Nephron progenitor cell (in vitro differentiated cells): ENCODE data around the gene XYLT2.

Source experiments
- DNase-seq: peaks from one replicate; pipeline ENCODE4 v3.0.0; 2021
- H3K27ac Mint-ChIP-seq: 2 replicates; pipeline ENCODE4 v1.8.0; 2021; ENCODE audit warnings: mild to moderate bottlenecking, moderate library complexity, mixed read lengths
- H3K27me3 Mint-ChIP-seq: 2 replicates; pipeline ENCODE4 v1.8.0; 2021; ENCODE audit warnings: mild to moderate bottlenecking, low read depth, mixed read lengths; ENCODE audit not compliant: poor library complexity
- H3K36me3 Mint-ChIP-seq: 2 replicates; pipeline ENCODE4 v1.8.0; 2021; ENCODE audit warnings: low read depth, mixed read lengths
- H3K4me1 Mint-ChIP-seq: 2 replicates; pipeline ENCODE4 v1.8.0; 2021; ENCODE audit warnings: mixed read lengths
- H3K4me3 Mint-ChIP-seq: 2 replicates; pipeline ENCODE4 v1.8.0; 2021; ENCODE audit warnings: mild to moderate bottlenecking, moderate library complexity, mixed read lengths
- H3K9me3 Mint-ChIP-seq: 2 replicates; pipeline ENCODE4 v1.8.0; 2021; ENCODE audit warnings: mild to moderate bottlenecking, moderate library complexity, mixed read lengths
- TF ChIP-seq, protein P1 (sequence below): fragments of 200-600 bp; sonication (generic); IDR thresholded peaks from 2 replicates; pipeline ENCODE4 v1.5.0; 2021; ENCODE audit warnings: antibody characterized with exemption

The XYLT2 gene

DNA sequence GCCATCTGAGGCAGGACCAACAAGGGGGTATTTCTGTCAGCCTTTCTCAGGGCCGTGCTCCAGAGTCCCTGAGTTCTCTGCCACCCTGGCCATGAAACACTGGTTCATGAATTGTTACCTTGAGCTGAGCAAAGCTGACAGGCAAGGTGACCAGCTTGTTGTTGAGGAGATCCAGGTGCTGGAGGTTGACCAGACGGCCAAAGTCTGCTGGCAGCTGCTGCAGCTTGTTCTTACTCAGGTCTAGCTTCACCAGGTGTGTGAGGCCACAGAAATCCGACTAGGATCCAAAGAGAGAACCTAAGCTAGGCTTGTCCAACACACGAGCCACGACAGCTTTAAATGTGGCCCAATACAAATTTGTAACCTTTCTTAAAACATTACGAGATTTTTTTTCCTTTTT is 46.7 kb downstream of the XYLT2 start:
- no peak overlapping the region for H3K4me3 Mint-ChIP-seq

DNA sequence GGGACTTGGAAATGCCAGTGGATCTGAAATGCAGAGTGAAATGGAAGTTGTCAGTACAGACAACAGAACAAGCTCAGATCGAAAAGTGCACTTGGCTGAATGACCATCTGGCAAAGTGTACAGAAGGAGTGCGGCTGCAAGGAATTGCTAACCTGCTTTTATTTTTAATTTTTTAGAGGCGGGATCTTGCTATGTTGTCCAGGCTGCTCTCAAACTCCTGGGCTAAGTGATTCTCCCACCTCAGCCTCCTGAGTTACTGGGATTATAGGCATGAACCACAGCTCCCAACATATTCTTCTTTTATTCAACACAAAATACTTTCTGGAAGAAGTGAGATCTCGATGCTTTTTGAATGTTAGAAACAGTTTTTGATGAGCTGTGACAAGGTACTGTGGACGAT is 47.8 kb downstream of the XYLT2 start:
- no peak overlapping the region for H3K27ac Mint-ChIP-seq
- H3K9me3 Mint-ChIP-seq = peaks cover 4% of the 10 kb centered on the region
- no peak for DNase-seq
- peaks cover 1% of the 10 kb centered on the region for H3K27me3 Mint-ChIP-seq
- TF ChIP-seq, protein P1, sequence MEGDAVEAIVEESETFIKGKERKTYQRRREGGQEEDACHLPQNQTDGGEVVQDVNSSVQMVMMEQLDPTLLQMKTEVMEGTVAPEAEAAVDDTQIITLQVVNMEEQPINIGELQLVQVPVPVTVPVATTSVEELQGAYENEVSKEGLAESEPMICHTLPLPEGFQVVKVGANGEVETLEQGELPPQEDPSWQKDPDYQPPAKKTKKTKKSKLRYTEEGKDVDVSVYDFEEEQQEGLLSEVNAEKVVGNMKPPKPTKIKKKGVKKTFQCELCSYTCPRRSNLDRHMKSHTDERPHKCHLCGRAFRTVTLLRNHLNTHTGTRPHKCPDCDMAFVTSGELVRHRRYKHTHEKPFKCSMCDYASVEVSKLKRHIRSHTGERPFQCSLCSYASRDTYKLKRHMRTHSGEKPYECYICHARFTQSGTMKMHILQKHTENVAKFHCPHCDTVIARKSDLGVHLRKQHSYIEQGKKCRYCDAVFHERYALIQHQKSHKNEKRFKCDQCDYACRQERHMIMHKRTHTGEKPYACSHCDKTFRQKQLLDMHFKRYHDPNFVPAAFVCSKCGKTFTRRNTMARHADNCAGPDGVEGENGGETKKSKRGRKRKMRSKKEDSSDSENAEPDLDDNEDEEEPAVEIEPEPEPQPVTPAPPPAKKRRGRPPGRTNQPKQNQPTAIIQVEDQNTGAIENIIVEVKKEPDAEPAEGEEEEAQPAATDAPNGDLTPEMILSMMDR = no peak
- H3K4me1 Mint-ChIP-seq = peaks cover 27% of the 10 kb centered on the region
- no peak overlapping the region for H3K4me3 Mint-ChIP-seq
- H3K36me3 Mint-ChIP-seq = peaks cover 52% of the 10 kb centered on the region

More for the DNA sequence above, 46.7 kb downstream of the XYLT2 start:
- TF ChIP-seq, protein P1 = no peak
- Mint-ChIP-seq H3K27ac (no peak overlapping the region), H3K27me3 (peaks cover 3% of the 10 kb centered on the region), H3K36me3 (peaks cover 62% of the 10 kb centered on the region), H3K4me1 (peaks cover 28% of the 10 kb centered on the region), H3K9me3 (no peaks in the 10 kb centered on the region)
- no peak for DNase-seq

DNA sequence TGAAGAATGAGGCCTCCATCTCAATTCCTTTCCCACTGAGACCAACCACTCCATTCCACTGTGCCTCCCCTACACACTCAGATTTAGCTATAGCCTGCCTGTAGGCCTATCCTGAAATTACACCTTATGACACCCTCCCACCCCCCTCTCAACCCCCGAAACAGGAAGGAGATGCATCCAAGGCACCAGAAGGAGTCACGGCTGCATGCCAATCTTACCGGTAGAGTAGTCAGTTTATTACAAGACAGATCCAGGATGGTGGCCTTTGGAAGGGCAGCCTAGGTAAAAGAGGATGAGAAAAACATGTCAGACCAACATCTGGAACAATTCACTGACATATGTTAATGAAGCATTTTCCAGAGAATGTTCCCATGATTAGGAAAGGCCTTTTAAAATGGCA is 48.8 kb downstream of the XYLT2 start:
- no peak overlapping the region for H3K27ac Mint-ChIP-seq
- peak overlapping the region; percentile 94 for H3K4me3 Mint-ChIP-seq
- no peak for DNase-seq
- peaks cover 12% of the 10 kb centered on the region for H3K9me3 Mint-ChIP-seq
- TF ChIP-seq, protein P1 = no peak
- peaks cover 42% of the 10 kb centered on the region for H3K36me3 Mint-ChIP-seq
- H3K4me1 Mint-ChIP-seq = peaks cover 20% of the 10 kb centered on the region
- H3K27me3 Mint-ChIP-seq = no peaks in the 10 kb centered on the region

DNA sequence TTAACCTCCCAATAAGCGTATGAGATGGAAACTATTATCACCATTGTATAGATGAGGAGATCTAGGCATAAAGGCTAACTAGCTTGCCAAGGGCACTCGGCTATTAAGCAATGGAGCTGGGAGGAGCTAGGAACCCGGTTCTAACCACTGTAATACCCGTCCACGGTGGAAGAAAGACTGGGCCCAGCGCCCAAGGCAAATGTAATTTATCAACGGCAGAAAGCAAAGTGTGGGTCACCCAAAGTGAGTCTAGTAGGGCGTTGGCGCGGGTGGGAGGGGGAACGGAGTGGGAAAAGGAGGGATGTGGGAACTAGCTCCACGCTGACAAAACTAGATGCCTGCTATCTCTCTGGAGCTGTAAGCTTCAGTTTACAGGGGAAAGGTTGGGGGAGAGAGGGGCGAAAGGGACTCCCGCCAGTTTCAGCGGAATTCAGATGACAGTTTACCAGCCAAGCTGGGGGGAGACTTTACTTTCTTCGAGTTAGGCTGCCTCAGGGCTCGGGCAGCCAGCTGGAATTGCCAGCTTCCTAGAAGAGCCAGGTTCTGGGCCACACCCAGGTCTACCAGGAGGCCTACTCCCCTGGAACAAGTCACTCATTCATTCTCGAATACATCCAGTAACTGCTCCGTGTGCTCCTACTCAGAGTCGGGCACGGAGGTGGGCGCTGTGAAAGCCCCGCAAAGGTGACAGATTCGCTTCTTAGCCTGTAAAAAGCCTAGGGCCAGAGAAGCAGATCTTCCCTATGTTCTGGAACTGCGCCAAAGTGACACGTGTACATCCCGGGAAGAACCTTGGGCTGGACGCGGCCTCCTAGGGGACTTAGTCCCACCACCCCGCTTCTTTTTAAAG is 50.6 kb downstream of the XYLT2 start:
- Mint-ChIP-seq H3K27ac (no peak overlapping the region), H3K4me1 (peaks cover 20% of the 10 kb centered on the region), H3K27me3 (no peaks in the 10 kb centered on the region), H3K4me3 (peak overlapping the region; percentile 94), H3K9me3 (peaks cover 20% of the 10 kb centered on the region), H3K36me3 (peaks cover 30% of the 10 kb centered on the region)
- peak; percentile 13 for DNase-seq
- TF ChIP-seq, protein P1 = no peak

DNA sequence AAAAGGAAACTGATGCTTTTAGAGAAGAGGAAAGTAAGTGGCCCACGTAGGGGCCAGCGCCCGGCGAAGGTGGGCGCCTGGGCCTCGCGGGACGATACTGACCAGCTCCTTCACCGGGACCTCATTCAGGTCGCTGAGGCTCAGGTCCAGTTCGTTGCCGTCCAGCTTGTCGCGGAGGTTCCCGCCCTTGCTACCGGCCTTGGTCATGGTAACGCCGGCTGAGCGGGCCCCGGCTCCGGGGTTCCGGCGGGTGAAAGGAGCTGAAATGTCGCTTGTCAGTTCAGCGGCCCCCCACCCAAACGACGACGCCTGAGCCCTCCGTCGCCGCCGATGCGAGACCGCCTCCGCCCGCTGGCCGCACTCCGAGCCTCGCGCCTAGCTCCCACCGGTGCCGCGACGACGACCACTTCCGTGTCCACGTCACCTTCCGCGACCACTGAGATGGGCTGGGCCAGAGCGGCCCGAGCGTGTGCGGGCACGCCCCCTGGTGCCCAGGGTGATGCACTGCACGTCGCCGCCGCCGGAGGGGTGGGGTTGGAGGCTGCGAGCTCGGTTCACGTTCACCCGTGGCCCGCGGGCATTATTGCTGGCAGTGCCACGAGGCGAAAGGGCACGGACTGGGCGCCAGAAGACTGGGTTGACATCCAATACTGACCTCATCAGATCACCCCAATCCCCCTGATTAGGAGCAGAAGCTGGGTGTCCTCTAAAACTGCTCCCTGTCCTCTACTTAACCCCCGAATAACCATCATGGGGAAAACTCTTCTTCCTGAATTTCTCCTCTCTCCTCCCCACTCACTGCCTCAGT is 51.4 kb downstream of the XYLT2 start, which contains the start of gene LRRC59:
Gene LRRC59 (minus strand): TSS at position 413 of the 808 bp plus-strand sequence. CDS start 206 bp downstream, at position 207.
- Mint-ChIP-seq H3K9me3 (peaks cover 20% of the 10 kb centered on the region), H3K4me1 (peaks cover 20% of the 10 kb centered on the region), H3K4me3 (peak within 1 kb of the TSS; percentile 94), H3K36me3 (peaks cover 24% of the 10 kb centered on the region), H3K27ac (no peak within 1 kb of the TSS), H3K27me3 (no peaks in the 10 kb centered on the region)
- DNase-seq = peak; percentile 93
- TF ChIP-seq, protein P1 = peak; percentile 98
